GM23338 (cell line): ENCODE measurements around the gene DCN. TPM values are rescaled to one million over a fixed set of nuclear protein-coding genes. Genes with fewer than 3 reads are reported as not detected.

Source experiments
- ATAC-seq: fragments of 200-7000 bp; cut with Tn5 transposase; 3 replicates; pipeline ENCODE4 v1.9.1; 2020
- DNase-seq: peaks from one replicate; pipeline ENCODE4 v3.0.0-alpha.2; 2015; ENCODE audit warnings: low spot score
- H2AFZ ChIP-seq: fragments of 200-600 bp; sonication (generic); 2 replicates; pipeline ENCODE4 v1.8.0; 2016; ENCODE audit warnings: antibody characterized with exemption, mild to moderate bottlenecking, moderate library complexity
- H3F3A ChIP-seq: fragments of 200-600 bp; sonication (generic); replicated peaks from 2 replicates; pipeline ENCODE4 v1.8.0; 2017; ENCODE audit warnings: antibody characterized with exemption, mixed run types, low read depth
- H3K27ac ChIP-seq: fragments of 200-600 bp; sonication (generic); 2 replicates; pipeline ENCODE4 v1.6.1; 2016; ENCODE audit warnings: low read depth
- H3K27me3 ChIP-seq: fragments of 200-600 bp; sonication (generic); 2 replicates; pipeline ENCODE4 v1.8.0; 2016; ENCODE audit warnings: mild to moderate bottlenecking, mixed run types, moderate library complexity; ENCODE audit not compliant: insufficient read depth
- H3K36me3 ChIP-seq: fragments of 200-600 bp; sonication (generic); 2 replicates; pipeline ENCODE4 v1.8.0; 2016; ENCODE audit warnings: mild to moderate bottlenecking; ENCODE audit not compliant: insufficient read depth
- H3K4me1 ChIP-seq: fragments of 200-600 bp; sonication (generic); 2 replicates; pipeline ENCODE4 v1.8.0; 2016; ENCODE audit warnings: mild to moderate bottlenecking, moderate library complexity; ENCODE audit not compliant: insufficient read depth
- H3K4me2 ChIP-seq: fragments of 200-600 bp; sonication (generic); 2 replicates; pipeline ENCODE4 v1.7.1; 2017; ENCODE audit warnings: mixed run types
- H3K4me3 ChIP-seq: fragments of 200-600 bp; sonication (generic); 2 replicates; pipeline ENCODE4 v1.6.1; 2016; ENCODE audit warnings: mixed run types
- H3K79me2 ChIP-seq: fragments of 200-600 bp; sonication (generic); replicated peaks from 2 replicates; pipeline ENCODE4 v1.8.0; 2017; ENCODE audit warnings: mild to moderate bottlenecking; ENCODE audit not compliant: insufficient read depth
- H3K9me2 ChIP-seq: fragments of 200-600 bp; sonication (generic); 2 replicates; pipeline ENCODE4 v1.8.0; 2017; ENCODE audit not compliant: insufficient read depth
- H4K20me1 ChIP-seq: fragments of 200-600 bp; sonication (generic); replicated peaks from 2 replicates; pipeline ENCODE4 v1.8.0; 2017; ENCODE audit warnings: mild to moderate bottlenecking; ENCODE audit not compliant: insufficient read depth
- H3K27ac Mint-ChIP-seq: 2 replicates; pipeline ENCODE4 v1.8.0; 2020; ENCODE audit warnings: inconsistent platforms, mild to moderate bottlenecking, moderate library complexity, mixed read lengths
- H3K27me3 Mint-ChIP-seq: 3 replicates; pipeline ENCODE4 v1.8.0; 2022; ENCODE audit warnings: low read depth, mild to moderate bottlenecking, moderate library complexity, mixed read lengths, inconsistent platforms; ENCODE audit not compliant: insufficient read depth, poor library complexity
- H3K36me3 Mint-ChIP-seq: 3 replicates; pipeline ENCODE4 v1.8.0; 2021; ENCODE audit warnings: low read depth, mild to moderate bottlenecking, inconsistent platforms, moderate library complexity, mixed read lengths
- H3K4me1 Mint-ChIP-seq: 3 replicates; pipeline ENCODE4 v1.8.0; 2020; ENCODE audit warnings: mild to moderate bottlenecking, inconsistent platforms, mixed read lengths
- H3K4me3 Mint-ChIP-seq: 3 replicates; pipeline ENCODE4 v1.8.0; 2021; ENCODE audit warnings: moderate library complexity, mild to moderate bottlenecking, inconsistent platforms, mixed read lengths
- H3K9me3 Mint-ChIP-seq: 3 replicates; pipeline ENCODE4 v1.8.0; 2020; ENCODE audit warnings: moderate library complexity, mild to moderate bottlenecking, inconsistent platforms, mixed read lengths
- CTCF ChIP-seq, 2 experiments: fragments of 200-600 bp in 1 of 2; sonication (generic) in 1 of 2; conservative IDR thresholded peaks; 2 replicates each; pipeline versions ENCODE4 v1.5.1 to v1.6.1; 2016 to 2017; ENCODE audit warnings: antibody characterized with exemption in 2 of 2, low read depth in 2 of 2, mild to moderate bottlenecking in 2 of 2, moderate library complexity in 1 of 2
- EZH2 ChIP-seq: fragments of 200-600 bp; sonication (generic); IDR thresholded peaks from one replicate; pipeline ENCODE4 v1.8.0; 2017; ENCODE audit warnings: antibody characterized with exemption, mild to moderate bottlenecking, low read depth; ENCODE audit not compliant: unreplicated experiment
- EZH2phosphoT487 ChIP-seq: fragments of 200-600 bp; sonication (generic); IDR thresholded peaks from one replicate; pipeline ENCODE4 v1.8.1; 2018; ENCODE audit warnings: antibody characterized with exemption; ENCODE audit not compliant: unreplicated experiment
- JUNB ChIP-seq: IDR thresholded peaks from one replicate; pipeline ENCODE4 v1.6.1; 2016; ENCODE audit warnings: antibody characterized with exemption; ENCODE audit not compliant: unreplicated experiment
- NANOG ChIP-seq: IDR thresholded peaks from 2 replicates; pipeline ENCODE4 v1.6.1; 2016; ENCODE audit warnings: antibody characterized with exemption, borderline replicate concordance
- POLR2AphosphoS5 ChIP-seq: IDR thresholded peaks from 2 replicates; pipeline ENCODE4 v1.6.1; 2016; ENCODE audit warnings: antibody characterized with exemption, low read depth
- REST ChIP-seq: IDR thresholded peaks from one replicate; pipeline ENCODE4 v1.6.1; 2018; ENCODE audit warnings: antibody characterized with exemption; ENCODE audit not compliant: unreplicated experiment
- STAT1 ChIP-seq: IDR thresholded peaks from one replicate; pipeline ENCODE4 v1.6.1; 2016; ENCODE audit warnings: antibody characterized with exemption; ENCODE audit not compliant: unreplicated experiment
- ZNF331 ChIP-seq: fragments of 250-450 bp; sonication (Bioruptor Pico); IDR thresholded peaks from 2 replicates; pipeline ENCODE4 v1.5.0; 2020; ENCODE audit warnings: low read depth, mild to moderate bottlenecking, moderate library complexity
- ZNF462 ChIP-seq: fragments of 250-450 bp; sonication (Bioruptor Pico); IDR thresholded peaks from 2 replicates; pipeline ENCODE4 v1.5.0; 2020; ENCODE audit warnings: mild to moderate bottlenecking, moderate library complexity
- polyA plus RNA-seq: library from polyadenylated mRNA; unstranded; fragments of >200 nt; fragmentation: Nextera tagmentation; extraction: Ambion mirVana; gene quantifications from 2 replicates; pipeline ENCODE4 v1.2.1, GENCODE V29; 2016
- total RNA-seq: library from RNA; depleted of rRNA; stranded (reverse); fragments of >200 nt; shearing (Covaris generic); gene quantifications from 2 replicates; pipeline ENCODE4 v1.2.3, GENCODE V29; 2014

The DCN gene
- total and polyA plus RNA-seq, 2 experiments from 2014 or later, result not detected

GRCh38 chr12:91215940-91216454, 33.4 kb upstream of the DCN start (continued):
- TF ChIP-seq EZH2phosphoT487 (no peak), CTCF (conservative IDR thresholded peaks at IDR 0.05; ENCODE audit: low read depth in 2 of 2) (no peak), JUNB (no peak)

- Mint-ChIP-seq H3K27ac (no peak overlapping the region), H3K27me3 (no peaks in the 10 kb centered on the region), H3K9me3 (peaks cover 4% of the 10 kb centered on the region; the same call in 2 of the 3 replicates), H3K4me3 (no peak overlapping the region), H3K4me1 (no peaks in the 10 kb centered on the region; the same call in 2 of the 3 replicates), H3K36me3 (peaks cover 5% of the 10 kb centered on the region; the same call in 1 of the 3 replicates)
- H3K4me3 ChIP-seq, result no peak overlapping the region
- no peak for ATAC-seq
- DNase-seq, result no peak
- H3K27ac ChIP-seq, result no peak overlapping the region
- H3K79me2 ChIP-seq, result no peaks in the 10 kb centered on the region
- no peak overlapping the region for H2AFZ ChIP-seq
- TF ChIP-seq STAT1, result no peak
- no peak for TF ChIP-seq JUNB
- TF ChIP-seq POLR2AphosphoS5, result no peak
- no peak for TF ChIP-seq ZNF331 (CRISPR knock-in tag)
- TF ChIP-seq ZNF462, result no peak
- TF ChIP-seq NANOG, result no peak
- TF ChIP-seq EZH2, result no peak
- no peak for TF ChIP-seq REST
- no peaks in the 10 kb centered on the region for H3F3A ChIP-seq
- H3K36me3 ChIP-seq, result no peaks in the 10 kb centered on the region
- no peaks in the 10 kb centered on the region for H4K20me1 ChIP-seq
- H3K27me3 ChIP-seq, result no peaks in the 10 kb centered on the region
- H3K9me2 ChIP-seq, result no peaks in the 10 kb centered on the region
- no peaks in the 10 kb centered on the region for H3K4me1 ChIP-seq
- H3K4me2 ChIP-seq, result no peak overlapping the region
These were observed 29.2 kb upstream of the DCN start for GRCh38 chr12:91211866-91212265.
